ENCODE measurements around the gene ARID1B.

- TF ChIP-seq, protein P1, sequence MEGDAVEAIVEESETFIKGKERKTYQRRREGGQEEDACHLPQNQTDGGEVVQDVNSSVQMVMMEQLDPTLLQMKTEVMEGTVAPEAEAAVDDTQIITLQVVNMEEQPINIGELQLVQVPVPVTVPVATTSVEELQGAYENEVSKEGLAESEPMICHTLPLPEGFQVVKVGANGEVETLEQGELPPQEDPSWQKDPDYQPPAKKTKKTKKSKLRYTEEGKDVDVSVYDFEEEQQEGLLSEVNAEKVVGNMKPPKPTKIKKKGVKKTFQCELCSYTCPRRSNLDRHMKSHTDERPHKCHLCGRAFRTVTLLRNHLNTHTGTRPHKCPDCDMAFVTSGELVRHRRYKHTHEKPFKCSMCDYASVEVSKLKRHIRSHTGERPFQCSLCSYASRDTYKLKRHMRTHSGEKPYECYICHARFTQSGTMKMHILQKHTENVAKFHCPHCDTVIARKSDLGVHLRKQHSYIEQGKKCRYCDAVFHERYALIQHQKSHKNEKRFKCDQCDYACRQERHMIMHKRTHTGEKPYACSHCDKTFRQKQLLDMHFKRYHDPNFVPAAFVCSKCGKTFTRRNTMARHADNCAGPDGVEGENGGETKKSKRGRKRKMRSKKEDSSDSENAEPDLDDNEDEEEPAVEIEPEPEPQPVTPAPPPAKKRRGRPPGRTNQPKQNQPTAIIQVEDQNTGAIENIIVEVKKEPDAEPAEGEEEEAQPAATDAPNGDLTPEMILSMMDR (conservative IDR thresholded peaks at IDR 0.05; ENCODE audit: low read length) = no peak
- TF ChIP-seq EZH2phosphoT487 (IDR thresholded peaks at IDR 0.05; ENCODE audit: borderline replicate concordance, low read depth, low read length) = no peak
These were observed 177.0 kb downstream of the ARID1B start for GRCh38 chr6:156954191-156954590.

Measured in OCI-LY7 (cell line).